SK-N-SH treated with all-trans-retinoic acid at 6 μM for 48 hours (cell line): Measurements from ENCODE around the gene TMEM253.

Experiments used
- ATAC-seq: fragments of 200-7000 bp; cut with Tn5 transposase; 3 replicates; pipeline ENCODE4 v1.9.1; 2020; ENCODE audit warnings: mild to moderate bottlenecking, moderate library complexity
- ARNTL ChIP-seq: fragments of 450-650 bp; formaldehyde crosslinking; IDR thresholded peaks from 2 replicates; pipeline ENCODE4 v1.5.0; 2020; ENCODE audit warnings: low read depth, mild to moderate bottlenecking, moderate library complexity, borderline replicate concordance
- BACH2 ChIP-seq: fragments of 250-450 bp; sonication (Bioruptor Pico); IDR thresholded peaks from 2 replicates; pipeline ENCODE4 v1.9.0; 2021; ENCODE audit warnings: mild to moderate bottlenecking, borderline replicate concordance
- CSDC2 ChIP-seq: fragments of 250-450 bp; sonication (Bioruptor Pico); IDR thresholded peaks from 2 replicates; pipeline ENCODE4 v1.5.0; 2020; ENCODE audit warnings: mild to moderate bottlenecking, moderate library complexity
- ESRRG ChIP-seq: fragments of 250-450 bp; sonication (Bioruptor Pico); IDR thresholded peaks from 2 replicates; pipeline ENCODE4 v1.6.1; 2021; ENCODE audit warnings: mild to moderate bottlenecking
- GLIS3 ChIP-seq: fragments of 250-450 bp; sonication (Bioruptor Pico); IDR thresholded peaks from 2 replicates; pipeline ENCODE4 v1.5.0; 2020; ENCODE audit warnings: mild to moderate bottlenecking, moderate library complexity
- ISL1 ChIP-seq: fragments of 250-450 bp; sonication (Bioruptor Pico); IDR thresholded peaks from 2 replicates; pipeline ENCODE4 v2.1.2; 2022; ENCODE audit warnings: mild to moderate bottlenecking, moderate library complexity
- OSR1 ChIP-seq: fragments of 250-450 bp; sonication (Bioruptor Pico); IDR thresholded peaks from 2 replicates; pipeline ENCODE4 v1.8.0; 2022; ENCODE audit warnings: moderate library complexity, mild to moderate bottlenecking, inconsistent platforms
- PPARA ChIP-seq: fragments of 250-450 bp; sonication (Bioruptor Pico); IDR thresholded peaks from 2 replicates; pipeline ENCODE4 v1.5.0; 2020; ENCODE audit warnings: mild to moderate bottlenecking, borderline replicate concordance
- RARB ChIP-seq: fragments of 250-450 bp; sonication (Bioruptor Pico); IDR thresholded peaks from 2 replicates; pipeline ENCODE4 v1.8.0; 2021; ENCODE audit warnings: mild to moderate bottlenecking, moderate library complexity
- SNAI2 ChIP-seq: fragments of 250-450 bp; sonication (Bioruptor Pico); IDR thresholded peaks from 2 replicates; pipeline ENCODE4 v1.5.0; 2020; ENCODE audit warnings: mild to moderate bottlenecking, moderate library complexity
- TCF4 ChIP-seq: fragments of 250-450 bp; sonication (Bioruptor Pico); IDR thresholded peaks from 2 replicates; pipeline ENCODE4 v1.8.0; 2021; ENCODE audit warnings: mild to moderate bottlenecking, moderate library complexity, borderline replicate concordance
- TOX ChIP-seq: fragments of 250-450 bp; sonication (Bioruptor Pico); IDR thresholded peaks from 2 replicates; pipeline ENCODE4 v1.8.0; 2021; ENCODE audit warnings: mild to moderate bottlenecking, moderate library complexity, borderline replicate concordance
- ZC3H10 ChIP-seq: fragments of 250-450 bp; sonication (Bioruptor Pico); IDR thresholded peaks from 2 replicates; pipeline ENCODE4 v1.5.1; 2021; ENCODE audit warnings: mild to moderate bottlenecking, moderate library complexity
- ZFP3 ChIP-seq: fragments of 250-450 bp; sonication (Bioruptor Pico); IDR thresholded peaks from 2 replicates; pipeline ENCODE4 v1.5.0; 2020; ENCODE audit warnings: mild to moderate bottlenecking, moderate library complexity
- ZFP30 ChIP-seq: fragments of 450-650 bp; formaldehyde crosslinking; IDR thresholded peaks from 2 replicates; pipeline ENCODE4 v1.5.0; 2022; ENCODE audit warnings: mild to moderate bottlenecking, moderate library complexity
- ZNF565 ChIP-seq: fragments of 450-650 bp; formaldehyde crosslinking; conservative IDR thresholded peaks from 2 replicates; pipeline ENCODE4 v1.5.0; 2020; ENCODE audit warnings: low read depth, mild to moderate bottlenecking, moderate library complexity
- ZNF70 ChIP-seq: fragments of 450-650 bp; formaldehyde crosslinking; IDR thresholded peaks from 2 replicates; pipeline ENCODE4 v1.5.0; 2020; ENCODE audit warnings: mild to moderate bottlenecking, moderate library complexity
- ZNF8 ChIP-seq: fragments of 450-650 bp; formaldehyde crosslinking; IDR thresholded peaks from 2 replicates; pipeline ENCODE4 v1.5.0; 2020; ENCODE audit warnings: mild to moderate bottlenecking, moderate library complexity
- TF ChIP-seq, protein P1 (sequence below): fragments of 250-450 bp; sonication (Bioruptor Pico); IDR thresholded peaks from 2 replicates; pipeline ENCODE4 v1.5.1; 2021; ENCODE audit warnings: mild to moderate bottlenecking, moderate library complexity
- TF ChIP-seq, protein P2 (sequence below): fragments of 250-450 bp; sonication (Bioruptor Pico); IDR thresholded peaks from 2 replicates; pipeline ENCODE4 v1.8.0; 2020; ENCODE audit warnings: mild to moderate bottlenecking, moderate library complexity, borderline replicate concordance
- TF ChIP-seq, protein P3 (sequence below): fragments of 250-450 bp; sonication (Bioruptor Pico); IDR thresholded peaks from 2 replicates; pipeline ENCODE4 v1.8.0; 2021; ENCODE audit warnings: low read depth, mild to moderate bottlenecking, moderate library complexity, borderline replicate concordance

The TMEM253 gene

DNA sequence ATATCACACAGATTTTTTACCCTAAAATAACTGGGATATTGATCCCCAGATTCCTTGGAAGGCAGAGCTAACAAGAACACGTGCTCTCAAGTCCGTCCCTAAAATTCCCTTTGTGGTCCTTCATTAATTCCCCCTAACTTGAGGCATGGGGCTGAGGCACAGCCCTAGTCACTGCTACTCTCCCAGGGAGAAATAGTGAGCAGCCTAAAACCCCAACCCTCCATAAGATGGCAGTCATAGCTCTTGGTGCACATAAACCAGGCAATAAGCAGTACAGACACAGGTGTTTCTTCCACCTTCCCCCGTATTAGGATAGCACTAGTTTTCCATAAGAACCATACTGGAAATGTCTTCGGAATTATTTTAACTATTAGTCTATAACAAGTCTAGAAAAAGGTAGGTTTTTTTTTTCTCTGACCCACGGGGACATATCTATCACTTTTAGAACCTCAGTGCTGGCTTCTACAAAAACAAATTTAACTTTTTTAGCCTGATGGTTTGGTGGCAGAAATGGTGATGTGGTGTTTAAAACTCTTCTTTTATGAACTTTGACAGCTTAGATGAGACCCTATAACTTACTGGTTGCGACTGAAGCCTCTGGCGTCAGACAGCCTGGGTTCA, 33.9 kb upstream of the TMEM253 start:
- TF ChIP-seq ZC3H10: no peak
- TF ChIP-seq ISL1: no peak
- TF ChIP-seq CSDC2 (CRISPR knock-in tag): no peak
- no peak for TF ChIP-seq PPARA (CRISPR knock-in tag)
- TF ChIP-seq RARB (CRISPR knock-in tag): no peak
- no peak for TF ChIP-seq TCF4 (CRISPR knock-in tag)
- TF ChIP-seq ZNF8 (CRISPR knock-in tag): no peak
- TF ChIP-seq, protein P1, sequence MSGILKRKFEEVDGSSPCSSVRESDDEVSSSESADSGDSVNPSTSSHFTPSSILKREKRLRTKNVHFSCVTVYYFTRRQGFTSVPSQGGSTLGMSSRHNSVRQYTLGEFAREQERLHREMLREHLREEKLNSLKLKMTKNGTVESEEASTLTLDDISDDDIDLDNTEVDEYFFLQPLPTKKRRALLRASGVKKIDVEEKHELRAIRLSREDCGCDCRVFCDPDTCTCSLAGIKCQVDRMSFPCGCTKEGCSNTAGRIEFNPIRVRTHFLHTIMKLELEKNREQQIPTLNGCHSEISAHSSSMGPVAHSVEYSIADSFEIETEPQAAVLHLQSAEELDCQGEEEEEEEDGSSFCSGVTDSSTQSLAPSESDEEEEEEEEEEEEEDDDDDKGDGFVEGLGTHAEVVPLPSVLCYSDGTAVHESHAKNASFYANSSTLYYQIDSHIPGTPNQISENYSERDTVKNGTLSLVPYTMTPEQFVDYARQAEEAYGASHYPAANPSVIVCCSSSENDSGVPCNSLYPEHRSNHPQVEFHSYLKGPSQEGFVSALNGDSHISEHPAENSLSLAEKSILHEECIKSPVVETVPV: no peak
- TF ChIP-seq BACH2 (CRISPR knock-in tag): no peak
- TF ChIP-seq, protein P2, sequence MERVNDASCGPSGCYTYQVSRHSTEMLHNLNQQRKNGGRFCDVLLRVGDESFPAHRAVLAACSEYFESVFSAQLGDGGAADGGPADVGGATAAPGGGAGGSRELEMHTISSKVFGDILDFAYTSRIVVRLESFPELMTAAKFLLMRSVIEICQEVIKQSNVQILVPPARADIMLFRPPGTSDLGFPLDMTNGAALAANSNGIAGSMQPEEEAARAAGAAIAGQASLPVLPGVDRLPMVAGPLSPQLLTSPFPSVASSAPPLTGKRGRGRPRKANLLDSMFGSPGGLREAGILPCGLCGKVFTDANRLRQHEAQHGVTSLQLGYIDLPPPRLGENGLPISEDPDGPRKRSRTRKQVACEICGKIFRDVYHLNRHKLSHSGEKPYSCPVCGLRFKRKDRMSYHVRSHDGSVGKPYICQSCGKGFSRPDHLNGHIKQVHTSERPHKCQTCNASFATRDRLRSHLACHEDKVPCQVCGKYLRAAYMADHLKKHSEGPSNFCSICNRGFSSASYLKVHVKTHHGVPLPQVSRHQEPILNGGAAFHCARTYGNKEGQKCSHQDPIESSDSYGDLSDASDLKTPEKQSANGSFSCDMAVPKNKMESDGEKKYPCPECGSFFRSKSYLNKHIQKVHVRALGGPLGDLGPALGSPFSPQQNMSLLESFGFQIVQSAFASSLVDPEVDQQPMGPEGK (CRISPR knock-in tag): no peak
- TF ChIP-seq OSR1 (CRISPR knock-in tag): no peak
- no peak for TF ChIP-seq ZFP30 (CRISPR knock-in tag)
- no peak for TF ChIP-seq GLIS3 (CRISPR knock-in tag)
- no peak for TF ChIP-seq ZFP3 (CRISPR knock-in tag)
- no peak for TF ChIP-seq ZNF70 (CRISPR knock-in tag)
- no peak for TF ChIP-seq ESRRG
- TF ChIP-seq, protein P3, sequence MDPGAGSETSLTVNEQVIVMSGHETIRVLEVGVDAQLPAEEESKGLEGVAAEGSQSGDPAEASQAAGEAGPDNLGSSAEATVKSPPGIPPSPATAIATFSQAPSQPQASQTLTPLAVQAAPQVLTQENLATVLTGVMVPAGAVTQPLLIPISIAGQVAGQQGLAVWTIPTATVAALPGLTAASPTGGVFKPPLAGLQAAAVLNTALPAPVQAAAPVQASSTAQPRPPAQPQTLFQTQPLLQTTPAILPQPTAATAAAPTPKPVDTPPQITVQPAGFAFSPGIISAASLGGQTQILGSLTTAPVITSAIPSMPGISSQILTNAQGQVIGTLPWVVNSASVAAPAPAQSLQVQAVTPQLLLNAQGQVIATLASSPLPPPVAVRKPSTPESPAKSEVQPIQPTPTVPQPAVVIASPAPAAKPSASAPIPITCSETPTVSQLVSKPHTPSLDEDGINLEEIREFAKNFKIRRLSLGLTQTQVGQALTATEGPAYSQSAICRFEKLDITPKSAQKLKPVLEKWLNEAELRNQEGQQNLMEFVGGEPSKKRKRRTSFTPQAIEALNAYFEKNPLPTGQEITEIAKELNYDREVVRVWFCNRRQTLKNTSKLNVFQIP: no peak
- no peak for TF ChIP-seq SNAI2 (CRISPR knock-in tag)
- no peak for TF ChIP-seq ARNTL (CRISPR knock-in tag)
- no peak for TF ChIP-seq TOX (CRISPR knock-in tag)
- TF ChIP-seq, all 23 proteins: peak for 0
- ATAC-seq: no peak

DNA sequence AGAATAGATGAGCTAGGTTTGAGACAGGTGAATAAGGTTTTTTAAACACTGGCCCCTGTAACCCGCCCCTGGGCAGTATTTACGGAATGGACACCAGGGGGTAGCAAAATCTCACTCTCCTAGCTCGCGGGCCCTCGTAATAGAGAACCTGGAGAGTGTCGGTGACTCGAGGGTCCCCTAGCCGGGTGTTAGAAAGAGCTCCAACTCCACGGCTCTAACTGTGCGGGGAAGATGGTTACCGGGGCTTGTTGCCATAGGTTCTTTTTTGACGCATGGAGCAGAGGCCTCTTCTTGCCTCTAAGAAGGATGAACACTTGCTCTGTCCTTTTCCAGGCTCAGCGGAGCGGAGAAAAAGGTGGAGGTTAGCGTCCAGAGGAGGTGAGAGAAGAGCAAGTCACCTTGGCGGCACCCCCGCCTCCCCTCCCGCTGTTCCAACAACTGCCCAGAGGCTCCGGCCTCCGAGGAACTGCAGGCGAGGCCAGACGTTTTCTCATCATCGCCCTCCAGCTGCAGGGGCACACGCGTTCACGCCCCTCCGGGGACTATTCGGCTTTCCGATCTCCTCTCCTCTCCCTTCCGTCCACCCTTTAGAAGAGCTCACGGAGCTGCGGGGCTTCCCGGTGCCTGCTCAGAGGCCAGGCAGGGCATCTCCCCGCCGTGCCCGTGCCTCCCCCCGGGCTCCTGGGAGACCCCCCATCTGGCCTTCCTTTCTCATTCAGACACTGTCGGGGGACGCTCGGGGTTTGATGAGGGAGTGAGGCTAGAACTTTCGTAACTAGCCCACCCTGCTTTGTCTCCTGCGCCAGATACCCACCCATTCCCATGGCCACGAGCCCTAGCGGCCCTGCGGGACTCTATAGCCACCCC, 32.1 kb upstream of the TMEM253 start:
- peak; percentile 26 for ATAC-seq
- TF ChIP-seq BACH2 (CRISPR knock-in tag): no peak
- no peak for TF ChIP-seq TCF4 (CRISPR knock-in tag)
- TF ChIP-seq ZFP30 (CRISPR knock-in tag): no peak

DNA sequence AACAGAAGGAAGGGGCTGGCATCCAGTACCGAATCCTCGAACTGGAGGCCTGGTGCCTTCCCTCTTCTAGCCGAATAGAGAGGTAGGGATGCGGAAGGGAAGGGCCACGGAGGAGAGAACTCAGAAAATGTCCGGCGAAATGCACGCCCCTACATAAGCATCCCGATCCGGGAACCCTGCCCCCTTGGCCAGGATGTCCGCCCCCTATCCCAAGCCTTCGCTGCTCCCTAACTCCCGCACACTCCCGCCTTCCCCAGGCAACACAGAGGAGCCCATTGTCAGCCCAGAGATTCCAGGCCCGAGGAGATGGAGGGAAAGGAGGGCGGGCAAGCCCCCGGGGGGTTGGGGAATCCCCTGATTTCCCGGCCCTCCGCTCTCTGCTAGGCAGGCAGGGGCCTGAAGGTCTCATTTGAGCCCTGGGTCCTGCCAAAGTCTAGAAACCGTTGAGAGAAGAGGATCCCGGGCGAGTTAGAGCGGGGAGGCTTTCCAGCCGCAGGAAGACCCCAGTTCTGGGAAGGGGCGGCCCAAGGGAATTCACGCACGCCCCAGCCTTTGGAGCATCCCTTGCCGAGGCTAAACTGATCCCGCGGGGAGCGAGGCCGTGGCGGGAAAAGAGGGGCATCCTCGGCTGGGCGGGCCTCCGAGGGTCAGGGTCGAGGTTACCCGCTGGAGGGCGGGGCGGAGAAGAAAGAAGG, 31.3 kb upstream of the TMEM253 start:
- ATAC-seq: peak; percentile 36
- TF ChIP-seq ESRRG (no peak), CSDC2 (CRISPR knock-in tag) (no peak)
- TF ChIP-seq, protein P3: no peak

DNA sequence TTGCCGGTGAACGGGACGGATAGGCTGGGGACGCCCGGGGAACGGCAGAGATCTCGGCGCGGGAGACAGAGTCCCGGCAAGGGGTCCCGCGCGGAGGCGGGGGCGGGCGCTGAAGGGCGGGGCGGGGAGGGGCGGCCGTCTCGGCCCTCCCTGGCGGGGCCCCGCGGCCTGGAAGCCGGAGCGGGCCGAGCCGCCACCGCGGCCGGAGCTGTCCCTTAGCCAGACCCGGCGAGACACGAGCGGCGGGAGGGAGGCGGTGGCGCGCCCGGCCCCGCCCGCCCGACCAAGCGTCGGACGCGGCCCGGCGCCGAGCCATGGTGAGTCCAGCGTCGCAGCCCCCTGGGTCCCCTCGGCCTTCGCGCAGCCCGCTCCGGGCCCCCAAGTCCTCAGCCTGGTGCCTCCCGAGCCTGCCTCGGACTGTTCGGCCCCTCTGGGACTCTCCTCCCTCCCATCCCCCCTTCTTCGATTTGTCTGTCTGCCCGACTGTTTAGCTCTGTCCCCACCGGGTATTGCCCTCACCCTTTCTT, 30.7 kb upstream of the TMEM253 start, which contains the start of gene ARHGEF40:
ARHGEF40 (plus strand) TSS at position 222 of the 527 bp plus-strand sequence; CDS start at position 315, 93 bp downstream.
- peak; percentile 23 for ATAC-seq
- TF ChIP-seq TCF4 (CRISPR knock-in tag) (no peak), ZNF70 (CRISPR knock-in tag) (no peak), ISL1 (no peak), ESRRG (no peak), RARB (CRISPR knock-in tag) (no peak), ZFP3 (CRISPR knock-in tag) (no peak), ZNF565 (no peak), ZNF8 (CRISPR knock-in tag) (no peak), OSR1 (CRISPR knock-in tag) (no peak), SNAI2 (CRISPR knock-in tag) (no peak), PPARA (CRISPR knock-in tag) (no peak), BACH2 (CRISPR knock-in tag) (no peak), ARNTL (CRISPR knock-in tag) (no peak)
- TF ChIP-seq, protein P2 (CRISPR knock-in tag): no peak
- TF ChIP-seq, protein P3: no peak
